Naive thymus-derived CD4-positive, alpha-beta T cell (primary cell): ENCODE data around the gene RAG2. TPM values are rescaled to one million over a fixed set of nuclear protein-coding genes. Genes with fewer than 3 reads are reported as not detected.

Source experiments
- ATAC-seq: fragments of 150-1000 bp; cut with Tn5 transposase; 2 replicates; pipeline ENCODE4 v1.10.0; 2021; ENCODE audit warnings: mild to moderate bottlenecking, moderate library complexity
- CTCF ChIA-PET: fragments of 350-600 bp; sonication (Branson Sonifier 250); formaldehyde crosslinking; loops from one replicate; lab custom pipeline; 2021; ENCODE audit warnings: antibody characterized with exemption; lab: Charles Lee
- POLR2A ChIA-PET: fragments of 350-600 bp; sonication (Branson Sonifier 250); formaldehyde crosslinking; loops from one replicate; lab custom pipeline; 2021; ENCODE audit warnings: antibody characterized with exemption, inconsistent platforms; lab: Charles Lee
- DNase-seq, 9 donors: peaks; one replicate each; pipeline versions ENCODE4 v3.0.0 to v3.0.0-alpha.2; 2020 to 2022; ENCODE audit warnings: mixed read lengths in 1 of 9
- H3K27ac ChIP-seq: one replicate; pipeline ENCODE4 v1.7.0; 2013; ENCODE audit warnings: mild to moderate bottlenecking, low read depth, low read length, moderate library complexity
- H3K27me3 ChIP-seq, 2 donors: one replicate each; pipeline ENCODE4 v1.7.0; 2013; ENCODE audit warnings: low read length in 2 of 2, mild to moderate bottlenecking in 2 of 2, moderate library complexity in 2 of 2; ENCODE audit not compliant: control insufficient read depth in 2 of 2, insufficient read depth in 2 of 2
- H3K36me3 ChIP-seq, 3 experiments: 1 replicate in 2 of 3; 2 replicates in 1 of 3; pipeline ENCODE4 v1.7.0; 2013; ENCODE audit warnings: low read length in 3 of 3, mild to moderate bottlenecking in 3 of 3, moderate library complexity in 1 of 3; ENCODE audit not compliant: insufficient read depth in 3 of 3, control insufficient read depth in 2 of 3
- H3K4me1 ChIP-seq, 2 donors: one replicate each; pipeline ENCODE4 v1.7.0; 2013; ENCODE audit warnings: low read length in 2 of 2, mild to moderate bottlenecking in 2 of 2, moderate library complexity in 1 of 2; ENCODE audit not compliant: control insufficient read depth in 2 of 2, insufficient read depth in 2 of 2
- H3K4me3 ChIP-seq: 2 replicates; pipeline ENCODE4 v1.7.0; 2013; ENCODE audit warnings: mild to moderate bottlenecking, low read length
- H3K9me3 ChIP-seq, 3 experiments: 1 replicate in 2 of 3; 2 replicates in 1 of 3; pipeline ENCODE4 v1.7.0; 2013; ENCODE audit warnings: low read length in 3 of 3; ENCODE audit not compliant: control insufficient read depth in 2 of 3
- H3K27ac Mint-ChIP-seq, 9 donors: one replicate each; pipeline ENCODE4 v1.8.0; 2020 to 2022; ENCODE audit warnings: mixed read lengths in 9 of 9, mild to moderate bottlenecking in 8 of 9, moderate library complexity in 5 of 9, inconsistent platforms in 2 of 9
- H3K27me3 Mint-ChIP-seq, 5 donors: one replicate each; pipeline ENCODE4 v1.8.0; 2021 to 2022; ENCODE audit warnings: mixed read lengths in 5 of 5, mild to moderate bottlenecking in 1 of 5
- H3K36me3 Mint-ChIP-seq, 5 donors: one replicate each; pipeline ENCODE4 v1.8.0; 2020 to 2022; ENCODE audit warnings: mixed read lengths in 5 of 5, mild to moderate bottlenecking in 3 of 5, inconsistent platforms in 1 of 5
- H3K4me1 Mint-ChIP-seq, 7 donors: one replicate each; pipeline ENCODE4 v1.8.0; 2020 to 2022; ENCODE audit warnings: mixed read lengths in 7 of 7, mild to moderate bottlenecking in 3 of 7, inconsistent platforms in 1 of 7
- H3K4me3 Mint-ChIP-seq, 10 donors: one replicate each; pipeline ENCODE4 v1.8.0; 2020 to 2022; ENCODE audit warnings: mild to moderate bottlenecking in 10 of 10, mixed read lengths in 10 of 10, moderate library complexity in 6 of 10, inconsistent platforms in 2 of 10
- H3K9me3 Mint-ChIP-seq, 11 donors: one replicate each; pipeline ENCODE4 v1.8.0; 2020 to 2022; ENCODE audit warnings: mixed read lengths in 11 of 11, mild to moderate bottlenecking in 4 of 11, inconsistent platforms in 1 of 11, moderate library complexity in 1 of 11
- intact Hi-C, 2 donors: fragments of 100-400 bp; cut with micrococcal nuclease; formaldehyde crosslinking; loops; one replicate each; pipeline ENCODE4 v1.15.1; 2023
- polyA plus RNA-seq, 2 donors: library from polyadenylated mRNA; unstranded; fragments of 300-500 nt; fragmentation: Illumina TruSeq; gene quantifications; one replicate each; pipeline ENCODE4 v1.2.3, GENCODE V29; 2021
- total RNA-seq, 6 experiments: library from RNA in 5 of 6; stranded (reverse) in 5 of 6; gene quantifications; 1 replicate in 5 of 6; 2 replicates in 1 of 6; pipeline ENCODE4 v1.2.3 and lab custom pipeline; 2021 to 2026

The RAG2 gene
- total and polyA plus RNA-seq, 7 experiments from 2014 or later: not detected

DNA sequence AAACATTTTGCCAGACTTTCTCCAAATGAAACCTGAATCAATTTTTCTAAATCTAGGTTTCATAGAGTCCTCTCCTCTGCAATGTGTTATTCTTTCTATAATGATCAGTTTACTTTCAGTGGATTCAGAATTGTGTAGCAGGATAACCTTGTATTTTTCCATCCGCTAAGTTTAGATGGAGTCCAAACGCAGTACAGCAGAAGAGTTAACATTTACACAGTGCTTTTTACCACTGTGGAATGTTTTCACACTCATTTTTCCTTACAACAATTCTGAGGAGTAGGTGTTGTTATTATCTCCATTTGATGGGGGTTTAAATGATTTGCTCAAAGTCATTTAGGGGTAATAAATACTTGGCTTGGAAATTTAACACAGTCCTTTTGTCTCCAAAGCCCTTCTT is 20.7 kb downstream of the RAG2 start:
- POLR2A ChIA-PET: no interaction called here
- H3K9me3 Mint-ChIP-seq: peaks cover 0 to 16% (median 5%) of the 10 kb centered on the region in 11 donors
- no peak overlapping the region for H3K27ac Mint-ChIP-seq
- H3K4me1 Mint-ChIP-seq: no peaks in the 10 kb centered on the region
- peaks cover 0 to 25% (median 11%) of the 10 kb centered on the region in 5 donors for H3K36me3 Mint-ChIP-seq
- Histone ChIP-seq H3K27me3 (peaks cover 0 to 7% of the 10 kb centered on the region in 2 donors), H3K9me3 (peaks cover 0 to 10% (median 0%) of the 10 kb centered on the region in 3 experiments), H3K4me3 (no peak overlapping the region), H3K27ac (no peak overlapping the region), H3K36me3 (no peaks in the 10 kb centered on the region), H3K4me1 (no peaks in the 10 kb centered on the region)
- no peak for DNase-seq
- intact Hi-C loops: no loop called here
- no peak overlapping the region for H3K4me3 Mint-ChIP-seq
- CTCF ChIA-PET: interaction anchor here (1.8 kb wide), 1 partner anchor 13 kb away, joined by 6 read pairs; no protein-coding TSS in a partner anchor
- ATAC-seq: no peak
- peaks cover 12 to 35% (median 22%) of the 10 kb centered on the region in 5 donors for H3K27me3 Mint-ChIP-seq

DNA sequence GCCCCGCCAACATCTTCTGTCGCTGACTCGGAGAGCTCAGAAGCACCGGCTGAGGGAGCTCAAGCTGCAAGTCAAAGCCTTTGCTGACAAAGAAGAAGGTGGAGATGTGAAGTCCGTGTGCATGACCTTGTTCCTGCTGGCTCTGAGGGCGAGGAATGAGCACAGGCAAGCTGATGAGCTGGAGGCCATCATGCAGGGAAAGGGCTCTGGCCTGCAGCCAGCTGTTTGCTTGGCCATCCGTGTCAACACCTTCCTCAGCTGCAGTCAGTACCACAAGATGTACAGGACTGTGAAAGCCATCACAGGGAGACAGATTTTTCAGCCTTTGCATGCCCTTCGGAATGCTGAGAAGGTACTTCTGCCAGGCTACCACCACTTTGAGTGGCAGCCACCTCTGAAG is 23.6 kb downstream of the RAG2 start:
- POLR2A ChIA-PET: no interaction called here
- Histone ChIP-seq H3K9me3 (no peaks in the 10 kb centered on the region), H3K4me3 (no peak overlapping the region), H3K27ac (no peak overlapping the region), H3K4me1 (no peaks in the 10 kb centered on the region), H3K27me3 (peaks cover 0 to 7% of the 10 kb centered on the region in 2 donors), H3K36me3 (no peaks in the 10 kb centered on the region)
- peaks cover 21 to 58% (median 29%) of the 10 kb centered on the region in 5 donors for H3K27me3 Mint-ChIP-seq
- H3K36me3 Mint-ChIP-seq: peaks cover 0 to 22% (median 11%) of the 10 kb centered on the region in 5 donors
- no peak overlapping the region for H3K4me3 Mint-ChIP-seq
- intact Hi-C loops: no loop called here
- H3K27ac Mint-ChIP-seq: no peak overlapping the region
- peaks cover 0 to 2% (median 0%) of the 10 kb centered on the region in 7 donors for H3K4me1 Mint-ChIP-seq
- DNase-seq (no peak), ATAC-seq (no peak)
- CTCF ChIA-PET: no interaction called here
- H3K9me3 Mint-ChIP-seq: no peaks in the 10 kb centered on the region

DNA sequence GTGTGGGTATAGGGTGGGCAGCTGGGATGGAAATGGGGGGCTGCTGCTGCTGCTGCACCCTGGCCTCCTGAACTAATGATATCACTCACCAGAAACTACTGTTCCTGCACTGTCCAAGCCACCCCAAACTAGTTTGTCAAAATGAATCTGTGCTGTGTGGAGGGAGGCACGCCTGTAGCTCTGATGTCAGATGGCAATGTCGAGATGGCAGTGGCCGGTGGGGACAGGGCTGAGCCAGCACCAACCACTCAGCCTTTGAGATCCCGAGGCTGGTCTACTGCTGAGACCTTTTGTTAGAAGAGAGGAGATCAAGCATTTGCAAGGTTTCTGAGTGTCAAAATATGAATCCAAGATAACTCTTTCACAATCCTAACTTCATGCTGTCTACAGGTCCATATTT is 28.9 kb downstream of the RAG2 start:
- Histone ChIP-seq H3K27me3 (no peaks in the 10 kb centered on the region), H3K27ac (no peak overlapping the region), H3K4me1 (no peaks in the 10 kb centered on the region), H3K36me3 (no peaks in the 10 kb centered on the region), H3K4me3 (no peak overlapping the region), H3K9me3 (no peaks in the 10 kb centered on the region)
- ChIA-PET CTCF (no interaction called here), POLR2A (no interaction called here)
- Mint-ChIP-seq H3K27ac (no peak overlapping the region), H3K4me1 (peaks cover 4 to 8% (median 6%) of the 10 kb centered on the region in 7 donors), H3K27me3 (peaks cover 44 to 78% (median 50%) of the 10 kb centered on the region in 5 donors), H3K4me3 (no peak overlapping the region), H3K9me3 (peaks cover 0 to 1% (median 0%) of the 10 kb centered on the region in 11 donors), H3K36me3 (peaks cover 0 to 10% (median 4%) of the 10 kb centered on the region in 5 donors)
- DNase-seq (no peak), ATAC-seq (no peak)
- intact Hi-C loops: loop anchor here in 1 of 2 donors (2.0 kb wide), 1 partner anchor 104 kb away; no protein-coding TSS in a partner anchor

DNA sequence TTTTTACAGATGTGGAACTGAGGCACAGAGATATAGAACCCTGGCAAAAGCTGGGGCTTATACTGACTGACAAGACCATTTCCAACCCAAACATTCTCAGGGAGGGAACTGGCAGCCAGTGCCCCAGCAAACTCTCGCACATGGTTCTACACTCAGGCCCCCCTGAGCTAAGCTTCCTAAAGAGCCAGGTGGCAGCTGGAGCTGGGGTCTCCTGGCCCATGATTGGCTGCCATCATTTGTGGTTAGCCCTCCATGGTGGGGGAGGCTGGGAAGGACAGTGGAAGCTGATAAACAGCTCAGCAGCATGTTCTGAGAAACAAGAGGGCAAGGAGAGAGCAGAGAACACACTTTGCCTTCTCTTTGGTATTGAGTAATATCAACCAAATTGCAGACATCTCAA is 30.3 kb downstream of the RAG2 start, which contains the start of gene RAG1:
Gene RAG1 (plus strand): TSS at position 314 of the 400 bp plus-strand sequence. CDS start 5,298 bp downstream, outside the sequence.
- H3K4me1 ChIP-seq: no peaks in the 10 kb centered on the region
- no peak for ATAC-seq
- ChIA-PET CTCF (interaction anchor here (2.2 kb wide), 1 partner anchor 179 kb away, joined by 8 read pairs; no protein-coding TSS in a partner anchor), POLR2A (no interaction called here)
- no peaks in the 10 kb centered on the region for H3K36me3 ChIP-seq
- no peak for DNase-seq
- no peak within 1 kb of the TSS for H3K4me3 ChIP-seq
- no peak within 1 kb of the TSS for H3K27ac ChIP-seq
- no peaks in the 10 kb centered on the region for H3K9me3 ChIP-seq
- intact Hi-C loops: loop anchor here in 1 of 2 donors (2.0 kb wide), 1 partner anchor 105 kb away; no protein-coding TSS in a partner anchor
- H3K4me3 Mint-ChIP-seq: no peak within 1 kb of the TSS
- H3K27me3 Mint-ChIP-seq: peaks cover 41 to 76% (median 49%) of the 10 kb centered on the region in 5 donors
- H3K27ac Mint-ChIP-seq: no peak within 1 kb of the TSS
- peaks cover 4 to 8% (median 6%) of the 10 kb centered on the region in 7 donors for H3K4me1 Mint-ChIP-seq
- H3K9me3 Mint-ChIP-seq: peaks cover 0 to 1% (median 0%) of the 10 kb centered on the region in 11 donors
- H3K36me3 Mint-ChIP-seq: peaks cover 0 to 4% (median 0%) of the 10 kb centered on the region in 5 donors
- no peaks in the 10 kb centered on the region for H3K27me3 ChIP-seq

DNA sequence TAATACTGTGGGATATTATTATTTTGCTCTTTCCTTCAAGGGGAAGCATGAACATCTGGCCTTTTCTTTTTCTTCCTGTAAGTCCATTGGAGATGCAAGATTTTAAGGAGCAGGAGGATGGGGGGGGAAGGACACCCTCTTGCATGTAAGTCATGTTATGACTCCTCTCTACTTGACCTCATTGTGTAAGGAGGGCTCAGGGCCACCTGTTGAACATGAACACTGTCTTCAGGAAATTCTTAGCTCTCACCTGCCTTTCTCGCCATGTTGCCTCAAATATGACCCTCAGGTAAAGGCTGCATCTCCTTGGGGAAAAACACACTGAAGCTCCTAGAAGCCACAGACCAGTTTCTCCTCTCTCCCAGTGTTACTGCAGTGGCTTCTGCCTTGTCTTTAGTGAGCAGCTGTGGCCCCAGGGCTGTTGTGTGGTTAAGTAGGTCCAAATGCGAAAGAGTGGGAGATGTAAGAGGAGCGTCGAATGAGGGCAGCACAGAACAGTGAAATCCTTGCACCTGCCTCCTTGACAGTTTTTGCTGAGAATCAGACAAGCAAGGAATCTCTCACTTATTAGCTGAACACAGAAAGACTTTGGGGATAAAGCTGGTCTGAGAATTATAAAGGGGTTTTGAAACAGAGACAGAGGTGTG is 31.5 kb downstream of the RAG2 start:
- Mint-ChIP-seq H3K4me1 (peaks cover 4 to 8% (median 5%) of the 10 kb centered on the region in 7 donors), H3K27me3 (peaks cover 36 to 73% (median 37%) of the 10 kb centered on the region in 5 donors), H3K4me3 (no peak overlapping the region), H3K36me3 (peaks cover 0 to 4% (median 0%) of the 10 kb centered on the region in 5 donors), H3K9me3 (peaks cover 0 to 1% (median 0%) of the 10 kb centered on the region in 11 donors), H3K27ac (no peak overlapping the region)
- Histone ChIP-seq H3K9me3 (no peaks in the 10 kb centered on the region), H3K27ac (no peak overlapping the region), H3K4me3 (no peak overlapping the region), H3K36me3 (no peaks in the 10 kb centered on the region), H3K27me3 (no peaks in the 10 kb centered on the region), H3K4me1 (no peaks in the 10 kb centered on the region)
- DNase-seq (no peak), ATAC-seq (no peak)
- CTCF ChIA-PET: interaction anchor here (0.9 to 2.2 kb wide), 3 partner anchors 101 to 180 kb away, joined by 3 to 8 read pairs (median 4); no protein-coding TSS in a partner anchor
- POLR2A ChIA-PET: no interaction called here
- intact Hi-C loops: no loop called here

DNA sequence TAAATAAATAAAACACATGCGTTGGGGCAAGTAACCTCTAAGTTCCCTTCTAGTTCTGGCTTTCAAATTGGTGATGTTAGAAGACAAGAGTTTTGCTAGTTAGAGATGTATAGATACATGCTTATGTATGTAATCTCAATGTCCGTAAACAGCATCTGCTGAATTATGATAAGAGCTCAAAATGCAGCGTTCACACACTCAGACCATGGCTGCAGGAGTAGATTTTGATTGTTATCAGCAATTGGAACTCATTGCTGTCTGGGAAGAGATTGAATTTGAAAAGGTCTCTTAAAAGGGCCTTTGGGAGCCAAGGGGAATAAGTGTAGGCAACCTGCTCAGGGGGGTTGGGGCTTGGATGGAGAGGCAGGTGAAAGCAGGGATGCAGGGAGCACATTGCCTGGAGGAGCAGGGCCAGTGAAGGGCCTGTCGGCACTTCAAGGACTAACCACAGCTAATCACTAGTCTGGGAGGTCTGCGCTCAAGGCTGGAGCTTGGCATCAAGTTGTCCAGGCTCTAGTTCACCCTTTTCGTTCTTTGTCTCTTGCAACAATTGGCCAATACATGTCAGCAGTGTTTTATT is 32.9 kb downstream of the RAG2 start:
- no peak for DNase-seq
- no peak overlapping the region for H3K4me3 ChIP-seq
- peaks cover 0 to 2% (median 0%) of the 10 kb centered on the region in 3 experiments for H3K9me3 ChIP-seq
- Mint-ChIP-seq H3K9me3 (peaks cover 0 to 4% (median 0%) of the 10 kb centered on the region in 11 donors), H3K4me3 (peak overlapping the region in 7 of 10 donors; percentile 61 to 87 (median 80)), H3K36me3 (peaks cover 0 to 5% (median 0%) of the 10 kb centered on the region in 5 donors), H3K27ac (no peak overlapping the region), H3K4me1 (peaks cover 4 to 9% (median 5%) of the 10 kb centered on the region in 7 donors), H3K27me3 (peaks cover 25 to 61% (median 33%) of the 10 kb centered on the region in 5 donors)
- no peak for ATAC-seq
- intact Hi-C loops: no loop called here
- no peak overlapping the region for H3K27ac ChIP-seq
- ChIA-PET CTCF (interaction anchor here (1.0 to 3.8 kb wide), 4 partner anchors 11 to 182 kb away, joined by 3 to 28 read pairs (median 4); no protein-coding TSS in a partner anchor), POLR2A (no interaction called here)
- peaks cover 0 to under 1% of the 10 kb centered on the region in 2 donors for H3K4me1 ChIP-seq
- H3K36me3 ChIP-seq: no peaks in the 10 kb centered on the region
- H3K27me3 ChIP-seq: no peaks in the 10 kb centered on the region
